HEK293 (cell line): Measurements from ENCODE around the gene TLE3.

Source experiments
- CTCF ChIA-PET: fragments of 350-600 bp; formaldehyde crosslinking; extraction: SDS; loops from one replicate; lab custom pipeline; 2021; ENCODE audit warnings: antibody characterized with exemption; lab: Yijun Ruan, JAX
- POLR2A ChIA-PET: fragments of 300-600 bp; formaldehyde crosslinking; extraction: SDS; loops from one replicate; lab custom pipeline; 2020; ENCODE audit warnings: antibody characterized with exemption, inconsistent platforms; lab: Yijun Ruan, JAX
- H3K27ac ChIP-seq: fragments of 200-500 bp; sonication (Bioruptor generic); 2 replicates; pipeline ENCODE4 v1.5.1; 2014; ENCODE audit warnings: low read depth, low read length, control low read depth, inconsistent platforms; ENCODE audit errors: extremely low read depth
- H3K36me3 ChIP-seq, 2 experiments: fragments of 200-500 bp in 1 of 2; sonication (Bioruptor generic) in 1 of 2; 1 replicate in 1 of 2; 2 replicates in 1 of 2; pipeline ENCODE4 v1.5.1; 2014 to 2017; ENCODE audit warnings: inconsistent platforms in 2 of 2, low read length in 2 of 2; ENCODE audit not compliant: control insufficient read depth in 2 of 2, insufficient read depth in 1 of 2
- H3K4me1 ChIP-seq: fragments of 200-500 bp; sonication (Bioruptor generic); 2 replicates; pipeline ENCODE4 v1.5.1; 2014; ENCODE audit warnings: mild to moderate bottlenecking, low read length, inconsistent platforms; ENCODE audit not compliant: control insufficient read depth, insufficient read depth
- H3K4me3 ChIP-seq: 2 replicates; pipeline ENCODE4 v1.5.1; 2011; ENCODE audit warnings: low read depth, mild to moderate bottlenecking, control low read depth, low read length, moderate library complexity
- H3K9me3 ChIP-seq: fragments of 200-500 bp; sonication (Bioruptor generic); 2 replicates; pipeline ENCODE4 v1.5.1; 2014; ENCODE audit warnings: low read depth, low read length, inconsistent platforms; ENCODE audit not compliant: control insufficient read depth, insufficient read depth
- FEZF1 ChIP-seq: fragments of 450-650 bp; formaldehyde crosslinking; IDR thresholded peaks from 2 replicates; pipeline ENCODE4 v1.5.1; 2016; ENCODE audit warnings: missing biosample characterization, missing genetic modification characterization
- KLF10 ChIP-seq: fragments of 450-650 bp; IDR thresholded peaks from 2 replicates; pipeline ENCODE4 v1.5.1; 2018; ENCODE audit warnings: missing biosample characterization, mild to moderate bottlenecking, missing genetic modification characterization
- KLF16 ChIP-seq: fragments of 450-650 bp; formaldehyde crosslinking; IDR thresholded peaks from 2 replicates; pipeline ENCODE4 v1.5.1; 2017; ENCODE audit warnings: missing biosample characterization, missing genetic modification characterization
- MZF1 ChIP-seq: fragments of 450-650 bp; formaldehyde crosslinking; IDR thresholded peaks from 2 replicates; pipeline ENCODE4 v1.5.1; 2017; ENCODE audit warnings: missing biosample characterization, missing genetic modification characterization, borderline replicate concordance
- SCRT2 ChIP-seq: fragments of 450-650 bp; formaldehyde crosslinking; IDR thresholded peaks from 2 replicates; pipeline ENCODE4 v1.5.1; 2016; ENCODE audit warnings: missing biosample characterization, missing genetic modification characterization
- SETDB1 ChIP-seq: IDR thresholded peaks from one replicate; pipeline ENCODE4 v1.6.1; 2017; ENCODE audit warnings: mild to moderate bottlenecking, low read length, moderate library complexity, mixed read lengths; ENCODE audit not compliant: insufficient read length
- ZFP3 ChIP-seq: fragments of 450-650 bp; formaldehyde crosslinking; IDR thresholded peaks from 2 replicates; pipeline ENCODE4 v1.5.1; 2016; ENCODE audit warnings: low read depth, missing biosample characterization, missing genetic modification characterization
- ZFP41 ChIP-seq: fragments of 450-650 bp; formaldehyde crosslinking; IDR thresholded peaks from 2 replicates; pipeline ENCODE4 v1.5.1; 2016; ENCODE audit warnings: missing biosample characterization, missing genetic modification characterization, borderline replicate concordance
- ZIC2 ChIP-seq: fragments of 450-650 bp; formaldehyde crosslinking; IDR thresholded peaks from 2 replicates; pipeline ENCODE4 v1.5.1; 2016; ENCODE audit warnings: missing biosample characterization, missing genetic modification characterization
- ZNF10 ChIP-seq: fragments of 450-650 bp; formaldehyde crosslinking; IDR thresholded peaks from 2 replicates; pipeline ENCODE4 v1.5.1; 2017; ENCODE audit warnings: missing biosample characterization, missing genetic modification characterization
- ZNF121 ChIP-seq: fragments of 450-650 bp; formaldehyde crosslinking; IDR thresholded peaks from 2 replicates; pipeline ENCODE4 v1.5.1; 2016; ENCODE audit warnings: missing biosample characterization, missing genetic modification characterization
- ZNF140 ChIP-seq: fragments of 450-650 bp; formaldehyde crosslinking; IDR thresholded peaks from 2 replicates; pipeline ENCODE4 v1.5.1; 2016; ENCODE audit warnings: missing biosample characterization, missing genetic modification characterization
- ZNF16 ChIP-seq: fragments of 450-650 bp; formaldehyde crosslinking; IDR thresholded peaks from 2 replicates; pipeline ENCODE4 v1.5.1; 2016; ENCODE audit warnings: low read depth, missing biosample characterization, missing genetic modification characterization
- ZNF248 ChIP-seq: fragments of 450-650 bp; formaldehyde crosslinking; IDR thresholded peaks from 2 replicates; pipeline ENCODE4 v1.5.1; 2017; ENCODE audit warnings: missing biosample characterization, missing genetic modification characterization
- ZNF274 ChIP-seq, 2 experiments: fragments of 200-500 bp in 1 of 2; fragments of 450-650 bp in 1 of 2; sonication (Bioruptor generic) in 1 of 2; formaldehyde crosslinking in 1 of 2; IDR thresholded peaks; 2 replicates each; pipeline versions ENCODE4 v1.5.1 to v1.6.1; 2014 to 2016; ENCODE audit warnings: borderline replicate concordance in 1 of 2, inconsistent platforms in 1 of 2, low read length in 1 of 2, missing biosample characterization in 1 of 2, missing genetic modification characterization in 1 of 2
- ZNF354C ChIP-seq: fragments of 450-650 bp; formaldehyde crosslinking; IDR thresholded peaks from 2 replicates; pipeline ENCODE4 v1.5.1; 2016; ENCODE audit warnings: missing biosample characterization, missing genetic modification characterization, low read depth, borderline replicate concordance
- ZNF416 ChIP-seq: fragments of 450-650 bp; formaldehyde crosslinking; IDR thresholded peaks from 2 replicates; pipeline ENCODE4 v1.5.1; 2016; ENCODE audit warnings: missing biosample characterization, missing genetic modification characterization
- ZNF530 ChIP-seq: fragments of 450-650 bp; formaldehyde crosslinking; IDR thresholded peaks from 2 replicates; pipeline ENCODE4 v1.5.1; 2016; ENCODE audit warnings: low read depth, missing biosample characterization, missing genetic modification characterization
- ZNF624 ChIP-seq: fragments of 450-650 bp; formaldehyde crosslinking; IDR thresholded peaks from 2 replicates; pipeline ENCODE4 v1.5.1; 2017; ENCODE audit warnings: missing biosample characterization, missing genetic modification characterization
- ZNF670 ChIP-seq: fragments of 450-650 bp; formaldehyde crosslinking; IDR thresholded peaks from 2 replicates; pipeline ENCODE4 v1.5.1; 2016; ENCODE audit warnings: missing biosample characterization, missing genetic modification characterization, low read depth
- TF ChIP-seq, protein P1 (sequence below): fragments of 450-650 bp; formaldehyde crosslinking; IDR thresholded peaks from 2 replicates; pipeline ENCODE4 v1.5.1; 2017; ENCODE audit warnings: missing biosample characterization, missing genetic modification characterization
- TF ChIP-seq, protein P2 (sequence below): fragments of 450-650 bp; formaldehyde crosslinking; IDR thresholded peaks from 2 replicates; pipeline ENCODE4 v1.5.1; 2016; ENCODE audit warnings: missing biosample characterization, missing genetic modification characterization
- TF ChIP-seq, protein P3 (sequence below): IDR thresholded peaks from 2 replicates; pipeline ENCODE4 v1.6.1; 2011; ENCODE audit warnings: mild to moderate bottlenecking, low read depth, low read length, borderline replicate concordance

The TLE3 gene

DNA sequence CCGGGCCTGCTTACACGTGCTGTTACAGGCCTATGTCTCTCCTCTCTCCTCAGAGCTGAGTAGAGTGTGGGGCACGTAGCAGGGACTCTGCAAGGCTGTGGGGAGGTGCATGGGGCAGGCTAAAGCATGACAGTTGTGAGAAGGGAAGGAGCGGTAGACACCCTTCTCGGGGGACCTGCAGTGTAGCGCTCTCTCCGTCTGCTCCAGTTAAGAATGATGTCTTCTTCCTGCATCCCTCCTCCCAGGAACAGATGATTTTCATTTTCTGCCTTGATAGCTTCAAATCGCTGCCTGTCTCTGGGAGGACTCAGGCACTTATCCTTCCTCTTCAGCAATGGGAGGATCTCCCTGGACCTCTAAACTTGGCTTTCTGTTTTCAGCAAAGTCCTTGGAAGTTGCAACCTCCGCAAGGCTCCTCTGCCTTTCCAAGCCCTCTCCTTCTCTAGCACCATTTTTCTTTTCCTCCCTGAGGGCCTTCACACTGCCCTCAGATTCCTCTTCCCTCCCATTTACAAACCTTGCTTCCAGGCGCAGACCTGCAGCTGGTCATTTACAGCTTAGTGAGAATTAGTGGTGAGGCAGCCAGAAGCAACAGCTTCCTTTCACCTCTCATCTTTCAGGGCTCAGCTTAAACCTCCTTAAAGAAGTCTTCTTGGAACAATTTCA is 23.4 kb upstream of the TLE3 start:
- TF ChIP-seq SCRT2 (tag by site-specific recombination): peak; percentile 48; the same call in 1 of the 2 replicates
- 0 out of 2 replicates have a peak, but pooled peaks have one; percentile 27 for TF ChIP-seq FEZF1
- TF ChIP-seq ZNF16 (tag by site-specific recombination): no peak
- TF ChIP-seq, protein P1, sequence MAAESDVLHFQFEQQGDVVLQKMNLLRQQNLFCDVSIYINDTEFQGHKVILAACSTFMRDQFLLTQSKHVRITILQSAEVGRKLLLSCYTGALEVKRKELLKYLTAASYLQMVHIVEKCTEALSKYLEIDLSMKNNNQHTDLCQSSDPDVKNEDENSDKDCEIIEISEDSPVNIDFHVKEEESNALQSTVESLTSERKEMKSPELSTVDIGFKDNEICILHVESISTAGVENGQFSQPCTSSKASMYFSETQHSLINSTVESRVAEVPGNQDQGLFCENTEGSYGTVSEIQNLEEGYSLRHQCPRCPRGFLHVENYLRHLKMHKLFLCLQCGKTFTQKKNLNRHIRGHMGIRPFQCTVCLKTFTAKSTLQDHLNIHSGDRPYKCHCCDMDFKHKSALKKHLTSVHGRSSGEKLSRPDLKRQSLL (tag by site-specific recombination): no peak
- peak overlapping the region; percentile 25; the same call in 1 of the 2 replicates for H3K27ac ChIP-seq
- no peaks in the 10 kb centered on the region for H3K36me3 ChIP-seq
- ChIA-PET POLR2A (interaction anchor here (0.6 to 1.0 kb wide), 2 partner anchors 21 to 23 kb away, joined by 3 read pairs; partner anchors contain the start of gene TLE3), CTCF (interaction anchor here (0.6 to 2.0 kb wide), 5 partner anchors 10 to 367 kb away, joined by 3 to 4 read pairs (median 3); no protein-coding TSS in a partner anchor)
- H3K4me3 ChIP-seq: no peak overlapping the region
- H3K9me3 ChIP-seq: no peaks in the 10 kb centered on the region
- peaks cover 6% of the 10 kb centered on the region for H3K4me1 ChIP-seq

DNA sequence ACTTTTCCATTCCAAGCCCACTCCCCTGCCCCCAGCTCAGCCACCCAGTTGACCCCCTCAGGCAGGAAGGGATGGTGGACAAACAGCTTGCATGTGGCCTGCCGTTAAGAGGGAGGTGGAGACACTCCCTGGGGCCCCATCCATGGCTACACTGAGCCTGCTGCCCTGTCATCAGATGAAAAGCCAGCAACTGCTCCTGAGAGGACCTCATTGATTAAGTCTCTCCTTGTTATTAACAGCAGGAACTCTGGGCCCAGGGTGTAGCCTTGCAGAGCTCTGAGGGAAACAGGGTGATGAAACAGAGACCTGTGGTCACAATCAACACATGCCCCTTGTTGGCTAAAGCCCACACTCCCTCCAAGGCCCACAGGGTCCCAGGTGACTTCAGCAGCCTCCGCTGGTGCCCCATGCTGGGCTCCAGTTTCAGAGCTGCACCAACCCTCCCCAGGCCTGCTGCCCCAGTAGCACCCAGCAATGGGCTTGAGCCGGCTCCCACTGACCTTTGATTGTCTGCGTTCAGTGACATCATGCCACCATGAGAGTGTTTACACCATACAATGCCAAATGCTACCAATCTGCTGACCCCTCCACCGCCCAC is 22.3 kb upstream of the TLE3 start:
- Histone ChIP-seq H3K4me1 (peaks cover 6% of the 10 kb centered on the region), H3K27ac (no peak overlapping the region), H3K4me3 (no peak overlapping the region), H3K9me3 (no peaks in the 10 kb centered on the region), H3K36me3 (no peaks in the 10 kb centered on the region)
- TF ChIP-seq ZIC2 (tag by site-specific recombination): peak; percentile 99
- TF ChIP-seq KLF16 (tag by site-specific recombination): no peak
- TF ChIP-seq SCRT2 (tag by site-specific recombination): peak; percentile 38; the same call in 1 of the 2 replicates
- TF ChIP-seq ZNF10 (tag by site-specific recombination): no peak
- ChIA-PET POLR2A (no interaction called here), CTCF (interaction anchor here (0.6 to 2.0 kb wide), 3 partner anchors 9 to 448 kb away, joined by 3 to 4 read pairs (median 4); no protein-coding TSS in a partner anchor)

DNA sequence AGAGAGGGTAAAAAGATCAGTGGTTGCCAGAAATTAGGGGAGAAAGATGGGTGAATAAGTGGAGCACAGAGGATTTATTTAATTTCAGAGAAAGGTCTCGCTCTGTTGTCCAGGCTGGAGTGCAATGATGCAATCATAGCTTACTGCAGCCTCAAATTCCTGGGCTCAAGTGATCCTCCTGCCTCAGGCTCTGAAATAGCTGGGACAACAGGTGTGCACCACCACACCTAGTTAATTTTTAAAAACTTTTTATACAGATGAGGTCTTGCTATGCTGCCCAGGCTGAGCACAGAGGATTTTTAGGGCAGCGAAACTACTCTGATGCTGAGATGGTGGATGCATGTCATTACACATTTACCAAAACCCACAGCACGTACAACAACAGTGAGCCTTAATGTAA is 20.9 kb upstream of the TLE3 start:
- Histone ChIP-seq H3K27ac (no peak overlapping the region), H3K9me3 (no peaks in the 10 kb centered on the region), H3K36me3 (no peaks in the 10 kb centered on the region), H3K4me1 (peaks cover 6% of the 10 kb centered on the region), H3K4me3 (no peak overlapping the region)
- CTCF ChIA-PET: no interaction called here
- POLR2A ChIA-PET: no interaction called here
- peak; percentile 77 for TF ChIP-seq ZNF121 (tag by site-specific recombination)
- no peak for TF ChIP-seq ZNF274 (IDR thresholded peaks at IDR 0.05; ENCODE audit: low read length)
- no peak for TF ChIP-seq ZNF274 (tag by site-specific recombination; IDR thresholded peaks at IDR 0.05; ENCODE audit: borderline replicate concordance)
- peak; percentile 55 for TF ChIP-seq SCRT2 (tag by site-specific recombination)
- no peak for TF ChIP-seq MZF1 (tag by site-specific recombination)
- no peak for TF ChIP-seq ZNF140 (tag by site-specific recombination)
- no peak for TF ChIP-seq SETDB1

DNA sequence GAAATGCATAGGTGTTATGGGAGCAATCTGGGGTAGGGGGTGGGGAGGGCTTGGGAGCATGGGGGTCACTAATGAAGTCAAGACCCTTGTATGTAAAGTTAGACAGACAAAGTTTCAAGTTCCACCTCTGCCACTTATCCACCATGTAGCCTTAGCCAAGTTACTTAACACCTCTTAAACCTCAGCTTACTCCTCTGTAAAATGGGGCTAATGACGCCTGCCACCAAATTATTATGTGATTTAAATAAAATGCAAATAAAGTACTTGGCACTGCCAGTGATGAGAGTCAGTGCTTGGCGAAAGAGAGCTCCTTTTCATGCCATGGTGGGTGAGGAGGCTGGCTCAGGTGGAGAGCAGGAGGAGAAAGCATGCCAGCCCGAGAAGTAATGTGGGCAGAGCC is 18.6 kb upstream of the TLE3 start:
- Histone ChIP-seq H3K4me1 (peaks cover 4% of the 10 kb centered on the region), H3K36me3 (no peaks in the 10 kb centered on the region), H3K27ac (no peak overlapping the region), H3K9me3 (no peaks in the 10 kb centered on the region), H3K4me3 (no peak overlapping the region)
- POLR2A ChIA-PET: interaction anchor here (1.0 to 1.2 kb wide), 2 partner anchors 15 to 17 kb away, joined by 3 read pairs; no protein-coding TSS in a partner anchor
- CTCF ChIA-PET: interaction anchor here (0.8 to 1.0 kb wide), 2 partner anchors 16 to 1834 kb away, joined by 3 read pairs; no protein-coding TSS in a partner anchor
- no peak for TF ChIP-seq ZNF416
- TF ChIP-seq, protein P2, sequence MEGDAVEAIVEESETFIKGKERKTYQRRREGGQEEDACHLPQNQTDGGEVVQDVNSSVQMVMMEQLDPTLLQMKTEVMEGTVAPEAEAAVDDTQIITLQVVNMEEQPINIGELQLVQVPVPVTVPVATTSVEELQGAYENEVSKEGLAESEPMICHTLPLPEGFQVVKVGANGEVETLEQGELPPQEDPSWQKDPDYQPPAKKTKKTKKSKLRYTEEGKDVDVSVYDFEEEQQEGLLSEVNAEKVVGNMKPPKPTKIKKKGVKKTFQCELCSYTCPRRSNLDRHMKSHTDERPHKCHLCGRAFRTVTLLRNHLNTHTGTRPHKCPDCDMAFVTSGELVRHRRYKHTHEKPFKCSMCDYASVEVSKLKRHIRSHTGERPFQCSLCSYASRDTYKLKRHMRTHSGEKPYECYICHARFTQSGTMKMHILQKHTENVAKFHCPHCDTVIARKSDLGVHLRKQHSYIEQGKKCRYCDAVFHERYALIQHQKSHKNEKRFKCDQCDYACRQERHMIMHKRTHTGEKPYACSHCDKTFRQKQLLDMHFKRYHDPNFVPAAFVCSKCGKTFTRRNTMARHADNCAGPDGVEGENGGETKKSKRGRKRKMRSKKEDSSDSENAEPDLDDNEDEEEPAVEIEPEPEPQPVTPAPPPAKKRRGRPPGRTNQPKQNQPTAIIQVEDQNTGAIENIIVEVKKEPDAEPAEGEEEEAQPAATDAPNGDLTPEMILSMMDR (tag by site-specific recombination): no peak
- no peak for TF ChIP-seq ZFP41 (tag by site-specific recombination)
- no peak for TF ChIP-seq ZNF670 (tag by site-specific recombination)
- no peak for TF ChIP-seq ZNF530
- no peak for TF ChIP-seq ZNF248 (tag by site-specific recombination)
- TF ChIP-seq ZNF354C (tag by site-specific recombination): no peak
- no peak for TF ChIP-seq ZNF624
- TF ChIP-seq, protein P3, sequence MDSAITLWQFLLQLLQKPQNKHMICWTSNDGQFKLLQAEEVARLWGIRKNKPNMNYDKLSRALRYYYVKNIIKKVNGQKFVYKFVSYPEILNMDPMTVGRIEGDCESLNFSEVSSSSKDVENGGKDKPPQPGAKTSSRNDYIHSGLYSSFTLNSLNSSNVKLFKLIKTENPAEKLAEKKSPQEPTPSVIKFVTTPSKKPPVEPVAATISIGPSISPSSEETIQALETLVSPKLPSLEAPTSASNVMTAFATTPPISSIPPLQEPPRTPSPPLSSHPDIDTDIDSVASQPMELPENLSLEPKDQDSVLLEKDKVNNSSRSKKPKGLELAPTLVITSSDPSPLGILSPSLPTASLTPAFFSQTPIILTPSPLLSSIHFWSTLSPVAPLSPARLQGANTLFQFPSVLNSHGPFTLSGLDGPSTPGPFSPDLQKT: no peak
- no peak for TF ChIP-seq KLF10 (tag by site-specific recombination)
- no peak for TF ChIP-seq ZFP3 (tag by site-specific recombination)
